Left forelimb (tissue), 1 donor: Measurements from ENCODE around the gene THRA.

Source experiments
- DNase-seq: peaks from one replicate; pipeline ENCODE4 v3.0.0-alpha.2; 2018; ENCODE audit warnings: low spot score

THRA gene

DNA sequence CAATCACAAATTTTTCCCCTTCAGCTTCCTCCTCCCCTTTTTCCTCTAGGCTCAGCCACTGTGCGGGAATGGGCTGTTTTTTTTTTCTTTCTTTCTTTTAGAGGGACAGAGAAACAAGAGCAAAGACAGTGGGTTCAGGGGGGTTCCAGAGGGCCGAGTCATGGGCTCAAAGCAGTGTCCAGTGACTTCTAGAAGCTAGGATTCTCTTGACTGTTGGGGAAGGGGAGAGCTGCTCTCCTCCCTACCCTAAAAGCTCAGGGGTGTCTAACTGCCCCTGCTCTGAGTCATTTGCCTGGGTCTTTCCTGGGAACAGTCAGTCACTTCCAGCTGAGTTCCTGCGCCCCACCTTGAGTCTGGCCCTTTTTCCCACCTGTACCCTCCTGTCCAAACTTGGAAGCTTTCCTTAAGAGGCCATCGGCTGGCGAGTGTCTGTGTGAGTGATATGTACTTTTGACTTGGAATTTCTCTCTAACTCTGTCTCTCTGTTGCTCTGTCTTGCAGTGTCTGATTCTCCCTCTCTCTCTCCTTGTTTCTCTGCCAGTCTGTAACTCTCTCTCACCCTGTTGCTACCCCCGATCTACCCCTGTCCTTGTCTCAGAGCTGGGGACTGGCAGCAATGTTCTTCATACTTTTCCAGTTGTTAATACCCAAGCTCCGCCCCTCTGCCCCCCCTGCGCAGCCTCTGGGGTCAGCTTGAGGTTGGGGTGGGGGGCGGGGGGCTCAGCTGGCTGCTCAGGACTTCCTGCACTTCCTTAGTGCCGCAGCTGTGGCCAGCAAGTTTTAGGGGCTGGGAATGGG lies 2.4 kb downstream of the THRA start:
- DNase-seq, result no peak

DNA sequence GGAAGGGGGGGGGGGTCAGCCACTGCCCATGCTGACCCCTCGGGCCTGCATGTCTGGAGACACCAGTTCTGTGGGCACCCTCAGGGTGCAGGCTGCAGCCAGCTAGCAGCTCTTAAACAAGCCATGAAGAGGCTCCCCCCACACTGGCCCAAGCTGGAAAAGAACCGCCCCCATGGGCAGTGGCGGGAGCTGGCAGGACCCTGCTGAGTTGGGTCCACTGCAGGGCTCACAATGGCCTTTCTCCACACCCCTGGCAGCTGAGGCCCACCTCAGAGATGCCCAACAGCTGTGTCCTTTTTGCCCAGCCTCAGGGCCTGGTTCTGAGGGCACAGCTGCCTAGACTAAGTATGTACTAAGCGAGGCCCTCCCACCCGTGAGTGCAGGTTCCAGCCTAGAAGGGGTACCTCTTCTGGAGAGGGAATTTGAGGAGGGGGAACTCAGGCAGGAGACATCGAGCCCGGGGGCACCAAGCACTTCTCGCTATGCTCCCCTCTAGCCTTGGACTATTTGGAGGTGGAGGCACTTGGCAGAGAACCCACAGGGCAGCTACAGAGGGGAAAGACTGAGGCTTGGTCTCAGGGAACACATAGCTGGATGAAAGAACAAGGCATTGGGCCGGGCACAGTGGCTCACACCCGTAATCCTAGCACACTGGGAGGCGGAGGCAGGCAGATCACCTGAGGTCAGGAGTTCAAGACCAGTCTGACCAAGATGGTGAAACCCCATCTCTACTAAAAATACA lies 3.2 kb downstream of the THRA start:
- DNase-seq, result no peak

DNA sequence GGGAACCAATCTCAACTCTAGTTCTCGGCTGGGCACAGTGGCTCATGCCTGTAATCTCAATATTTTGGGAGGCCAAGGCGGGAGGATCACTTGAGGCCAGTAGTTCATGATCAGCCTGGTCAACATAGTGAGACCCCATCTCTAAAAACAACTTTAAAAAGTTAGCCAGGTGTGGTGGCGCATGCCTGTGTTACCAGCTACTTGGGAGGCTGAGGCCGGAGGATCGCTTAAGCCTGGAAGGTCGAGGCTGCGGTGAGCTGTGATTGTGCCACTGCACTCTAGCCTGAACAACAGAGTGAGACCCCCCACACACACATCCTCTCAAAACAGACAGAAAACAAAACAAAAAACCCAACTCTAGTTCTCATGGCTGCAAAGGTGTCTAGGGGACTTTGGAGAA lies 4.9 kb downstream of the THRA start:
- no peak for DNase-seq

DNA sequence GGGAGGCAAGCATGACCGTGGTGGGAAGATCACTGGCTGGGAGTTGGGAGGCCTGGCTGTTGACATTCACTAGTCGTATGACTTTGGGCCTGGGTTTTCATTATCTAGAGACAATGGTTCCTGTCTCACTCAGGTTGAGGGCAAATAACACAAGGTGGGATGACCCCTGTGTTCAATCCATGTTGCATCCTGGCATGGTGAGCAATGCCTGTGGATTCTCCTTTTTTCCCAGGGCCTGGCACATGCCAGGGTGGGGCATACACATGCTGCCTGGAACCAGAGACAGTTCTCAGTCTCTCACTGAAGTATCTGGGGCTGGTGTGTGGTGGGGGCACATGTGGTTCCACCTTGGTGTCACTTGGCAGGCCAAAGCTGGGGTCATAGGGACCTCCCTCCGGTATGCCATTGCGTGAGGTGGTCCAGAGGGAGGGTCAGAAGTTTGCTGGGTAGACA lies 5.4 kb downstream of the THRA start:
- DNase-seq, result no peak

DNA sequence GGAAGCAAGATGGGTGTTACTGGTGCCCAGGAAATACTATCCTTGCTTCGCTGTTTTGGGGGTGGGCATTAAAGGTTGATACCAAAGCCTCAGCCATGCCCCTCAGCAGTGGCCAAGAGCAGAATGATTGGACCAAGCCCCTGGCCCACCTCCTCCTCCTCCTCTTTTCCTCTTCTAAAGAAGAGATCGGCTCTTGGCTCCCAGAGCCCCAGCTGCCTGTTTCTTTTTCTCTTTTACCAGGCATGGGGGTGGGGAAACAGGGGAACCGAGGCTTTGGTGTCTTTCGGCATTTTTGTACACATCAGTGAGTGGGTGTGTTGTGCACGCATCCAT lies 5.8 kb downstream of the THRA start:
- DNase-seq, result no peak

DNA sequence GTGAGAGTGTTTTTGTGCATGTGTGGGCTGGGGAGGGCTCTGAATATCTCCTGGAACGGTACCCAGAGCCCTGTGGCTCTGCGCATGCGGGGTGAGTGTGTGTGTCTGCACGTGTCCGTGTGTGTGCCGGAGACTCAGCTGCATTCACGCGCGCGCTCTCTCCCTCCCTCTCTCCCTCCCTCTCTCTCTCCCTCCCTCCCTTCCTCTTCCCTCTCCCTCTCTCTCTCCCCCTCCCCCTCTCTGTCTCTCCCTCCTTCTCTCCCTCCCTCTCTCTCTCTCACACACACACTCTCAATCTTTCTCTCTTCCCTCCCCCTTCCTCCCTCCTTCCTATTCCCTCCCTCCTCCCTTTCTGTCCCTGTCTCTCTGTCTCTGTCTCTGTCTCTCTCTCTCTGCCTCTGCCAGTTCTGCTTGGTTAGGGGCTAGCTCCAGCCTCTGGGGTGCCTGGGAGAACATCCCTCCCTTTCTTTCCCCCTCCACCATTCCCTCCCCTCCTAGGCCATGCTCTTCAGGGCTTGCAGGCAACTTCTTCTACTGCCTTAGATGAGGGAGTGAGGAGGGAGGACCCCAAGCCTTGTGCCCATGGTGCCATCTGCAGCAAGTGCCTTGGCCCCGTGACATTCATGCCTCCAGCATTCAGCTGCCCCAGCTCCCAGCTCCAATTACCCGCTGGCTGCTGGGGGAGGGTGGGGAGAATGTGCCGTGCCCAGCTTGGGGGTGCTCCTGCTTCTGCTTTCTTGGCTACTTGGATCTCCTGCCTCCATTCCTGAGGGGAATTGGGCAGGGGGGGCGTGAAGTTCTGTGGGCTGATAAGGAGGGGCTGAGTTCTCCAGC lies 6.4 kb downstream of the THRA start:
- DNase-seq, result peak; percentile 91

DNA sequence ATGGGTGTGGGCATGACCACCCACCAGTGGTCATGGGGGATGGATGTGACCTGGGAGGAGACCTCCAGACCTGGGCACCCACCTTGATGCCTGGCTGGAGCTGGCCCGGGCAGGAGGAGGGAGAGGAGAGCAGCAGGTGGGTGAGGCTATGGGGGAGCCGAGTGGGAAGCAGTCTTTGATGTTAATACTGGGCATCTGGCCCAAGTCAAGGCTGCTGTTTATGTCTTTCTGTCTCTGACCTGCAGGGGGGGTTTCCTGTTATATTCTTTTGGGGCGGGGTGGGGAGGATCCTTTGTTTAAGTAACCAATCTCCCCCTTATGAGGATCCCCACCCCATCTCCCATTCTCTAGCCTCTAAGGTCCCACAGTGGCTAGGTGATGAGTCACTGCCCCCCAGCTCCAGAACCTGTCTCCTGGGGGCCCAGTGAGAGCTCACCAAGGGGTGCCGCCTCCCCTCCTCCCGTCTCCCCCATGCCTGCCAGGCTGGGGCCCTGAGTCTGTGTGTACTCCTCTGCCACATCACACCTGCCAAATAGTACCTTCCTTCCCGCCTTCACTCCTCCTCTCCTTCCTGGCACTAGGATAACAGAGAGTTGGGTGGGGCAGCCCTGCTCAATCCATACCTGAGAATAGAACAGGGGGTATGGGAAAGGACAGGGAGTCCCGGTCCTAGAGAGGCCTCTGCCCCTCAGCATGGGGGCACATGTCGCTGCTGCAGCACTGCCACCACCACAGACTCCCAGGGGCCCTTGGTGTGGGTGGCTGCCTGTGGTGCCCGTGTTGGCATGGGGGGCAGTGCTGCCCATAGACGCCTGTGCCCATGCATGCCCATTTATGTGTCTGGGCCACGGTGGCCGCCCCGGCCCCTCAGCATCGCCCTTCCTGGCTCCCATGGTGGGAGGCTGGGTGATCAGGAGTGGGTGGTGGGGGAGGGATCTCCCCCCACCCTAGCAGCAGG lies 7.3 kb downstream of the THRA start:
- DNase-seq, result no peak

DNA sequence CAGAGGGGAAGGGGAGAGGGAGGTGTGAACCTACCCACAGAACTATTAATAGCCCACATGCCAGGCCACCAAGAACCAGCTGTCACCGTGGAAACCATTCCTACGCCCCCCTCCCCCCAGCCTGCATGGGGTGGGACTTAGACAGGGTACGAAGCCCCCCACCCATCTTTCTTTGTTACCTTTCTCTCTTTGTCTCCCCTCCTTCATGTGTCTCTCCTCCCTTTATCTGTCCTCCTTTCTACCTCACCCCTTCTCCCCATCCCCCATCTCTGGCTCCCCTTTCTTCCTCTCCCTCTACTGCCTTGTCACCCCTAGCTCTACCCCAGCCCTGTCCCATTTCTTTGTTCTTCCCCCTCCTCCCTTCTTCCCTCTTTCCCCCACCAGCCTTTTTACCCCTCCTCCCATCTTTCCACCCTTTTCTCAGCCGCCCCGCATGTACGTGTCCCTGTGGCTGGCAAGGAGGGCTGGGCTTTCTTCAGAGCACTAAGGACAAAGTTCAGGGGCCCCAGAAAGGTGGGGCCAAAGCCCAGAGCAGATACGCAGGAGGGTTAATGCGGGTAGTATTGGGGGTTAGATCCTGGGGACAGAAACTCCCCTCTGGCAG lies 8.0 kb downstream of the THRA start:
- no peak for DNase-seq

DNA sequence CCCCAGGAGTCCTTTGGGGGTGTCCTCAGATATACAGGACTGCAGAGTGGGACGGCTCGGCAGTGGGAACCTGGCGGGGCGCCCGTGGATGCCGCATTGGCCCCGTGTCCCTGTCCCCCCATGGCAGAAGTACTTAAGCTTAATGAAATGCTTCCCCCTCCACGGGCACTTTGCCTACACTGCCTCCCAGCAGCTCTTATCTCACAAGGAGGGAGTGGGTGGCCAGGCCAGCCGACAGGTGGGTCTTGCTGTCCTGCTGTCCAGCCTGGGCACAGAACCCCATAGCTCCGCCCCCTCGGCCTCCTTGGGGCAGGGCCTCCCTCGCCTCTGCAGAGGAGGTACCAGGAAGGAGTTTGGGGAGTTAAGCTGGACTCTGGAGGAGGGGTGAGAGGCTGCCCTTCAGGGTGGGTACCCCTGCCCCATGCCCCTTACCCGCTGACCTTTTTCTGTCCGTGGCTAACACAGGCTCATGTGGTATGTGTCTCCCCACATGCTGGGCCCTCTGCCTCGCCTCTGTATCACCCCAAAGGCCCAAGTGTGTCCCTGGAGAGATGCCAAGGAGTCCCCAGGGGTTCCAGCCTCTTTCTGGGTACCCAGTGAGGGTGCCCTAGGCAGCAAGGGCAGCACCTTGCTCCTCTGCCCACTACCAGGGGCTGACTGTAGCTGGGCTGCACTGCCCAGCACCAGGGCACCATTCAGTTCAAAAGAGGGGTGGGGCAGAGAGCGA lies 8.7 kb downstream of the THRA start:
- no peak for DNase-seq

DNA sequence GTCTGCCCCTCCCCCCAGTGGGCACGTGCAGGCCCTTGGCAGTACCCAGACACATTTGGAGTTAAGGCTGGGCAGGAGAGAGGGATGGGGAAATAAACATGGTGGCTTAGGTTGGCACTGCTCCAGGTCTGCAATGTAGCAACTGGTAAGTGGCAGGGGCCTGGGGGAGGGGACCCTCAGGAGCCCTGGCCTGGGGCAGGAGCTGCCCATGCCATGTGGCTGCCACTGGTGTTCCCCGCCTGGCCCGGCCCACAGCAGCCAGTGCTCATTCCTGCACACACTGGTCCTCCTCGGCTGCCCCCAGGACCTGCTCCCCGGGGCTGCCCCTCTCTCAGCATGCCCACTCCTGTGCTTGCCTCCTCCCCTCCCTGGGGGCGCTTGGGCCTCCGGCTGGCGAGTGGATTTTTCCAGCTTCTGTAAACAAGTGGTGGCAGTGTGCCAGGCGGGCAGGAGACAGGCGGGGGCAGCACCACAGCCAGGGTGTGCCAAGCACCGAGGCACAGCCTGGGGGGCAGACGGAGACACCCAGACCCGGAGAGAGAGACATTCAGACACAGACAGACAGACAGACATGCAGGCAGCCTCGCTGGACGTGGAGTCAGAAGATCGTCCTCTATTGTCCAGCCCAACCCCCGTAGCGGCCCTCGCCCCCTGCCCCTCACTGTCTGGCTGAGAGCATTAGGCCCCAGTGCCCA lies 9.4 kb downstream of the THRA start:
- no peak for DNase-seq

DNA sequence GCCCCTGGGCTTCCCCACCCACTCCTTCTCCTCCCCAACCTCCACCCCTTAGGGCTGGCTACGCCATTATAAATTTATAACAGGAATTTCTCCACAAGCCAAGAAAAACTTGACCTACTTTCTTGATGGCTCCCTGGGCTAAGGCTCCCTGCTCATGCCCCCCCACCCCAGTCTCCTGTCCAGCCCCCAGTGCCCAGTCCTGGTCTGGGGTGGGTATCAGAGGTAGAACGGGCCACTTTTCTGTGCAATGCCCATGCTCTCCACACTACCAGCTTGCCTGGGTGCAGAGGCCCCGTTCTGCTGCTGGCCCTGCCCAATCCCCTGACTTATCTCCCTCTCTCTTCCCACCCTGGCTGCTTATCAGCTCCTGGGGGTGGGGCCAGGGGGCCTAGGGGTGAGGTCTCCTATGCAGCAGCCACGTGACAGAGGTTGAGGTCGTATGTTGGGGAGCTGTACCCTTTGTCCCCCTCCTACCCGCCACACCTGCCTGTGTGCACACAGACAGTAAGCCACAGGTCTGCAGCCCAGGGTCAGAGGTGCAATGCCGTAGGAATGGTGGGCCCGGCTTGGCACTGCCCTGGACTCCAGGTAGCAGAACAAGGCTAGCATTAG lies 10.1 kb downstream of the THRA start:
- DNase-seq, result no peak

DNA sequence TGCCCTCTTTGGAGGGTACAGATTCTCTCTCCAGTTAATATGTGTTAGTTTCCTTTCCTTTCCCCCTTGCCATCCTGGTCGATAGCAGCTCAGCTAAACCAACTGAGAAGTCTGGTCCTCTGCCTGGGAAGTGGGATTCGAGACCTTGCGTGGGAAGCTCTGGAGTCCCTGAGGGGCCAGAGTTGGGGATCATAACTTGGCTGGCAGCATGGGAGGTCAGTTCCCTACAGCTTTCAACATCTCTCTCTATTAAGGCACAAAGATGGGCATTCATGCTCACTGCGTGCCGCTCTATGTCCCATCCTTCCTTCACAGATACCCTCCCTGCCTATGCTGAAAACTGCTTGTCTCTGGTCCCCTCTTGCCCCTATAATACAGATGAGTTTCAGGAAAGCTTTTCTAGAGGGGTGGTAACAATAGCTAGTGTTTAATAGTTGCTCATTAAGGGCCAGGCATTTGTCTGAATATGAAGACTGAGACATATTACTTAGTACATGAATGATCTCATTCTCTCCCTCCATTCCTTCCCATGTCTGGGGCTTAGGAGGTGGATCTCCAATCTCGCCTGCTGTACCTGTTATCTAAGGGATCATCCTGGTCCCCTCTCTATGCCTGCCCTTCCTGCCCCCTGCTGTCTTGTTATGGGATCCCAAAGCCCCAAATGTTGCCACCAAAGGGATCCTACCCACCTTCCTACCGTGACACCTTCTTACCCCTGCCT lies 10.8 kb downstream of the THRA start:
- DNase-seq, result no peak

DNA sequence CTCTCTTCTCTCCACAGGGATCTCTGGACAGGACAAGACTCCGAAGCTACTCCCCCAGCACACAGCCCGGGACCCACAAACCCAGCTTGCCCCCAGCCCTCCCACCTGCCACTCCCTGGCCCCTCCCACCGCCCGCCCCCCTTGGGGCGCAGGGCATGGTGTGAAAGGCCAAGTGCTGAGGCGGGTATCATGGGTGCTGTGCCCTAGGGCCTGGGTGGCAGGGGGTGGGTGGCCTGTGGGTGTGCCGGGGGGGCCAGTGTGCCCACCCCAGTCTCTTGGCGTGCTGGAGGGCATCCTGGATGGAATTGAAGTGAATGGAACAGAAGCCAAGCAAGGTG lies 11.4 kb downstream of the THRA start:
- no peak for DNase-seq

DNA sequence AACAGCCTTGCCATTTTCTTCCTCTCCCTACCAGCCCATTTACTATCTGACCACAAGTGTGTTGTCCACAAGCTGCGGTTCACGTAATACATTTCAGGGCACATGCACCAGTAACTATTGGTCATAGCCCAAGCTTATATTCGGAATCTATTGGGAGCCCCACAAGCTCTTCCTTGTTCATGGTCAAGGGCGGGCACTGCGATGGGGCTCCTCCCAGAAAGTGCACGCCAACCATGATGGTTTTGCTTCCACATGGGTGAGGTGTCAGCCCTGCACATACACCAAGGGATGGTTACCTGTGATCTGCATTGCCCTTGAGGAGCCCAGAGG lies 12.1 kb downstream of the THRA start:
- no peak for DNase-seq

DNA sequence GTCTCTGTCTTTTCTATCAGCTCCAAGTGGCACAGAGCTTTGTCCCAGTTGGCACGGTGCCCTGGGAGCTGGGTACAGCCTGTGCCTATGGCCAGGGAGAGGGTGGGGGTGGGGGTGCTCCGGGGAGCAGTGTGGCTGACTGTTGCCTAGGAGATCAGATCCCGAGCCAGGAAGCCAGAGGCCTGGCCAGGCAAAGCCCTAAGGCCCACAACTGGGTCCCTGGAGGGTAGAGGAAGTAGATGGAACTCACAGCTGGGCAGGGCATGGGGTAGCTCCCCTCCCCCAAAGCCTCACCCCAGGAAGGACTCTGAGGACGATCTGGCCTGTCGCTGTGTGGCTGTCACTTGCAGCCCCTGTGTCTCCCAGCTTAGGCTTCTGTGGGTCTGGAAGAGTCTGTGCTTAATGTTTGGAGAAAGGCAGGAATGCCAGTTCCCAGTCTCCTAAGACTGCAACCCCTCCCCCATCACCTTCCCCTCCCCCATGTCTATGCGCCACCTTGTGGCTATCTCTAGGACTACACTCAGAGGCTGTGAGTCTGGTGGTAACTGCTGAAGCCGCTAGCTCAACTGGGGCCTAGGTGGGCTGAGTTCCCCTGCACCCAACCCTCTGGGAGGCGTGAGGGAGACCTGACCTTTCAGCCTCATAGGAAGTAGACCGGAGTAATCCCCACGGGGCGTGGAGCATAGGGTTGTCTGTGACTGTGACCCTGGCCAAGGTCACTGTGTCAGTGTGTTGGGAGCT lies 12.6 kb downstream of the THRA start:
- peak; percentile 74 for DNase-seq

DNA sequence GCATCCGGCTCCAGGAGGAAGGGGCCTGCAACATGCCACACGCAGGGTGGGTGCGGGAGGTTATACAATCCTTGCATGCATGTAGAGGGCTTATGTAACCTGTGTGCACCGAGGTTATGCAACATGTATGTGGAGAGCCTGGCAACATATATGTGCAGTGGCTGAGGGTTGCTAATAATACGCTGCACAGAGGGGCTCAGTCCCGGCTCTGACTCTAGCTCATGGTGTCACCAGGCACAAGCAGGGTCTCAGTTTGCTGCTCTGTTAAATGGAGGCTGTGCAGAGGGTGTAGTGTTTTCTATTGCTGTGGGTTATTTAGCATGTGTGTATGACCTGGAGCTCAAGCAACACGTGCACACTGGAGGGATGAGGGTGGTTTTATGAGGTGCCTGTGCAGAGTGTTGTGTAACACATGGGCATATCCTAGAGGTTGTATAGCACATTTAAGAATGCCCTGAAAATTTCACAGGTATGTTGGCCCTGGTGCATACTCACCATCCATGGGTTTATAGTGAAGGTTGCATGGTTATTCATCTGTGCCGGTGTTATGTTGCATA lies 13.3 kb downstream of the THRA start:
- no peak for DNase-seq

DNA sequence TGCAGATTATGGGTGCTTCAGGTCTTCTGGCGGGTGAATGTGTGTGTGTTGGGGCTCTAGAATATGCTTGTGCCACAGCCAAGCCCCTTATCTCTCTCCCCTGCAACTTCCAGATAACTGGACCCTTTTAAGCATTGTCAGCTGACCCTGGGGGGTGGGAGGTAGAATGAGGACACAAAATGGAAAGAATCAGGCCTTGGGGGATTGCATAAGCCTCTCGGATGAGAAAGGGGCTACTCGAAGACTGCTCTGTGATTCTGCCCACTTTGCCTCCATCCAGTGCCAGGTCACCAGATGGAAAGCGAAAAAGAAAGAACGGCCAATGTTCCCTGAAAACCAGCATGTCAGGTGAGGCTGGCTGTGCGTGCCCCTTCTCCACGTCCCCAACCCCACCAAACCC lies 13.8 kb downstream of the THRA start:
- no peak for DNase-seq

DNA sequence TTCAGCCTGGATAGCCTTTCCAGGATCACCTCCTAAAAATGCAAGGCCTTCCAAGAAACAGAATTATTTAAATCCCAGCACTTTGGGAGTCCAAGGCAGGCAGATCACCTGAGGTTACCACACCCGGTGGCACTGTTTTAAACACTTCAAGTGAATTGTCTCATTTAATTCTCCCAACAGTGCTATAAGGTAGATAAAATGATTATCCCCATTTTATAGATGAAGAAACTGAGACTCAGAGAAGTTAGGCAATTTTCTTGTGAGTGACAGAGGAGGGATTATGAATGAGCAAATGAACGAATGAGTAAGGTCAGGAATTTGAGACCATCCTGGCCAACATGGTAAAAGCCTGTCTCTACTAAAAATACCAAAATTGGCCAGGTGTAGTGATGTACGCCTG lies 16.8 kb downstream of the THRA start:
- DNase-seq, result no peak
